ENCODE measurements around the gene WWOX. TPM values are rescaled to one million over a fixed set of nuclear protein-coding genes. Genes with fewer than 3 reads are reported as not detected.

Gene WWOX
- total RNA-seq, 2 donors from 2014 or later: 33.8 to 82.5 TPM

DNA sequence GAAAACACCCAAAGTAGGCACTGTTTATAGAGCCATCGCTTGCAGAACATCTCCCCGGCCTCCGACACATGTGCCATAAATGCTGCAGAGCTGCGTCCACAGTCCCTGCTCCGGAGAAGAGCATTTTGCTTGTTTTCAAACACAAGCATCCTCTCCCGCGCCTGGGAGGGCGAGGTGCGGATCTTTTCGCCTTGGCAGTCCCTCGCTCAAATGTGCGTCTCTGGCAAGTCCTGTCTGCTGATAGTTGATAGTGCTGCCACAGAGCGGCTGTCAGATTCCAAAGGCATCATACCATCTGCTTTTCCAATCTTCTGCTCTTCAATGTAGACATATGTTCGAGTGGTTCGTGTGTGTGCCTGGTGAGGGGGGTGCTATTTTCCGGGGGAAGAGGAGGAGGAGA is 897.3 kb downstream of the WWOX start:
- Histone ChIP-seq H3K9me3 (no peaks in the 10 kb centered on the region), H3K27me3 (replicated peaks; ENCODE audit: insufficient read depth) (no peaks in the 10 kb centered on the region), H3K4me1 (ENCODE audit: control insufficient read depth in 1 of 2, low read depth in 2 of 2) (no peaks in the 10 kb centered on the region), H3K4me3 (no peak overlapping the region), H3K27ac (no peak overlapping the region), H3K36me3 (no peaks in the 10 kb centered on the region)
- no peak for ATAC-seq (ENCODE audit: insufficient number of reproducible peaks, low FRiP score, low read depth)
- TF ChIP-seq, protein P1, sequence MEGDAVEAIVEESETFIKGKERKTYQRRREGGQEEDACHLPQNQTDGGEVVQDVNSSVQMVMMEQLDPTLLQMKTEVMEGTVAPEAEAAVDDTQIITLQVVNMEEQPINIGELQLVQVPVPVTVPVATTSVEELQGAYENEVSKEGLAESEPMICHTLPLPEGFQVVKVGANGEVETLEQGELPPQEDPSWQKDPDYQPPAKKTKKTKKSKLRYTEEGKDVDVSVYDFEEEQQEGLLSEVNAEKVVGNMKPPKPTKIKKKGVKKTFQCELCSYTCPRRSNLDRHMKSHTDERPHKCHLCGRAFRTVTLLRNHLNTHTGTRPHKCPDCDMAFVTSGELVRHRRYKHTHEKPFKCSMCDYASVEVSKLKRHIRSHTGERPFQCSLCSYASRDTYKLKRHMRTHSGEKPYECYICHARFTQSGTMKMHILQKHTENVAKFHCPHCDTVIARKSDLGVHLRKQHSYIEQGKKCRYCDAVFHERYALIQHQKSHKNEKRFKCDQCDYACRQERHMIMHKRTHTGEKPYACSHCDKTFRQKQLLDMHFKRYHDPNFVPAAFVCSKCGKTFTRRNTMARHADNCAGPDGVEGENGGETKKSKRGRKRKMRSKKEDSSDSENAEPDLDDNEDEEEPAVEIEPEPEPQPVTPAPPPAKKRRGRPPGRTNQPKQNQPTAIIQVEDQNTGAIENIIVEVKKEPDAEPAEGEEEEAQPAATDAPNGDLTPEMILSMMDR (IDR thresholded peaks at IDR 0.05): no peak
- DNase-seq (ENCODE audit: low spot score): no peak

DNA sequence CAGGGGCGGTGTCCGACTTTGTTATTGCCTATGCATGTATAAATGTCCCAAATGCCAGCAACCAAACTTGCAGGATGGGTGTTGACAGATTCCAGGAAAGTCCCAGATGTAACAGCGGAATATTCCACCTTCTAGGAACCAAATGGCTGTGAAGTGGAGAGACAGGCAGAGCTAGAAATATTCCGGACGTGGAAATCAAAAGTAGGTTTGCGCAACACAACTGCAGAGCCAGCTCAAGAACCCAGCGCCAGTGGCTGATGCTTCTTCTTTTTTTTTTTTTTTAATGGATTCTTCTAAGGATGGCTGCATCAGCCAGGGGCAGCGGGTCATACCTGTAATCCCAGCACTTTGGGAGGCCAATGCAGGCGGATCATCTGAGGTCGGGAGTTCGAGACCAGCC is 899.4 kb downstream of the WWOX start:
- no peaks in the 10 kb centered on the region for H3K36me3 ChIP-seq
- peaks cover 0 to 2% of the 10 kb centered on the region in 2 donors for H3K4me1 ChIP-seq (ENCODE audit: control insufficient read depth in 1 of 2, low read depth in 2 of 2)
- DNase-seq (ENCODE audit: low spot score) (no peak), ATAC-seq (ENCODE audit: insufficient number of reproducible peaks, low FRiP score, low read depth) (no peak)
- H3K4me3 ChIP-seq: no peak overlapping the region
- TF ChIP-seq, protein P1 (IDR thresholded peaks at IDR 0.05): no peak
- no peaks in the 10 kb centered on the region for H3K9me3 ChIP-seq
- no peaks in the 10 kb centered on the region for H3K27me3 ChIP-seq (replicated peaks; ENCODE audit: insufficient read depth)
- H3K27ac ChIP-seq: no peak overlapping the region

DNA sequence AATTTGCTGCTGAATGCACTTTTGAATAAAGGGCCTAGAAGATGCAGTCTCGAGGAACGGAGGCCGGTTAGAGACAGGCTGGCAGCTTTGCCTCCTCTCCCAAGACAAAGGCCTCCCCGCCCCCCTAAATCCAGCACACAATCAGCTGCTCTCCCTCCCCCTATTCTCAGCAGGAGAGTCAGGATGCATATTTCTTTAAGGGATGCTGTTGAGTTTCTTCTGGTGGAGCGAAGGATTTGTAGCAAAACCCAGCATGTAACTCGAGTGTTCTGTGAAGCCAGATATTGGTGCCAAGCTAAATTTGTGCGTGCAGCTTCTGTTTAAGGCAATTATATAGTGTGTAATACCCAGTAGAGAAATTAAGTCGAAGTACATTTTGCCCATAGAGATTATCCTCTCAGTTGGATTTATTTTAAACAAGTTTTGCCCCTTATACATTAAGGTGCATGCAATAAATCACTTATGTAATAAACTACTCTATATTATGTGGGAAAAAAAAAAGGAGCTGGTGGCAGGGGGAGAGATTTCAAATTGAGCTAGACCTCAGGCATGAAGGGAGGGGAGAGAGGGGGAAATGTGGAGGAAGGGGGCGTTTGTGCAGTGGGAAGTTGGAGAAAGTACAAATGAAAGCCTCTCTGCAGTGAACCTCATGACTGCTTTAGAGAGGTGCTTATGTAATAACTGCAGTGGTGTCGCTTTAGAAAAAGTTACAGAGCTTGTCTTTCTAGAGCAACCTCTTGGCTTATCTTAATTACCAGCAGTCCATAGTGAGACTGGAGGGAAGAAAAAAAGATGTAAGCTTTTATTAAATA is 901.9 kb downstream of the WWOX start:
- no peaks in the 10 kb centered on the region for H3K27me3 ChIP-seq (replicated peaks; ENCODE audit: insufficient read depth)
- H3K9me3 ChIP-seq: no peaks in the 10 kb centered on the region
- no peaks in the 10 kb centered on the region for H3K36me3 ChIP-seq
- TF ChIP-seq, protein P1 (IDR thresholded peaks at IDR 0.05): no peak
- H3K4me3 ChIP-seq: no peak overlapping the region
- no peak for DNase-seq (ENCODE audit: low spot score)
- no peak overlapping the region for H3K27ac ChIP-seq
- ATAC-seq (ENCODE audit: insufficient number of reproducible peaks, low FRiP score, low read depth): no peak
- H3K4me1 ChIP-seq (ENCODE audit: control insufficient read depth in 1 of 2, low read depth in 2 of 2): peaks cover 0 to 14% of the 10 kb centered on the region in 2 donors

DNA sequence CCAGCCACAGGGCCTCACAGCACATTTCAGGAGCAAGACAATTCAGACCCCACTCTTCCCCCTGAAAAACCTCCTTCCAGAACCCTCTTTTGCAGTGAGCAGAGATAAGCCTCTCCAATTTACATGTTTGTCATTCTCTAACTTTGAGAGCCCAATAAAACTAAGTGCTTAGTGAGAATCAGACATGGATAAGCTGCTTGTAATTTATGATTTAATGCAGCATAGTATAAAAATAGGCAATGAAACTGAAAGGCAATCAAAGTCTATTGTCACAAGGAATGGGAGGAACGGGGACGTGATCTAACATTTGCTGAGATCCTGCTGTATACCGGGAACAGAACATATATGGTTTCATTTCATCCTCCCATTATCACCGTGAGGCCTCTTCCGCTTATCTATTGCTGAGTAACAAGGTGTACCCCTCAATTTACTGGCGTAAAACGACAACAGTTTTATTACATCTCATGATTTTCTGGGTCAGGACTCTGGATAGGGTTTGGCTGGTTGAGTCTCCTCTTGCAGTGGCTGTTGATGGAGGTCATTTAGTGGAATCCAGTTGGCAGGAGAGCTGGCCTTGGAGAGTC is 903.7 kb downstream of the WWOX start:
- no peak overlapping the region for H3K27ac ChIP-seq
- TF ChIP-seq, protein P1 (IDR thresholded peaks at IDR 0.05): no peak
- no peaks in the 10 kb centered on the region for H3K36me3 ChIP-seq
- no peaks in the 10 kb centered on the region for H3K9me3 ChIP-seq
- no peaks in the 10 kb centered on the region for H3K27me3 ChIP-seq (replicated peaks; ENCODE audit: insufficient read depth)
- H3K4me1 ChIP-seq (ENCODE audit: control insufficient read depth in 1 of 2, low read depth in 2 of 2): peaks cover 0 to 14% of the 10 kb centered on the region in 2 donors
- DNase-seq (ENCODE audit: low spot score) (no peak), ATAC-seq (ENCODE audit: insufficient number of reproducible peaks, low FRiP score, low read depth) (no peak)
- no peak overlapping the region for H3K4me3 ChIP-seq

DNA sequence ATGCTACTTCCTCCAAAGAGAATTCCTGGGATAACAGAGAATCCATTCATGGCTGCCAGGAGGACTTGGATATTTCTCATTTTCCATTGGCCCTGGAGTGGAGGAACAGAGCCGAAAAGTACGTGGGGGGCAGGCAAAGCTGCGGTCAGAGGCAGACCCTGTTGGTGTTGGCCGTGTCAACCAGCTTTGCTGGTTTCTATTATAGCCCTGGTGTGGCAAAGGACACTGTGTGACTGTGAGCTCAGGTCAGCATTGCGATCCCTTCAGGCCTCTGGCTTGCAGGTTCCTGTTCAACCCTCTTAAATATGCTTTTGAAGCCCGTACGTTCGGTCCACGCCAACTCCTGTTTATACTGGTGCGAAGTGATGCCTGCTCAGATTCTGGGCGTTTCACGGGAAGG is 904.9 kb downstream of the WWOX start:
- Histone ChIP-seq H3K9me3 (no peaks in the 10 kb centered on the region), H3K36me3 (no peaks in the 10 kb centered on the region), H3K4me3 (no peak overlapping the region), H3K4me1 (ENCODE audit: control insufficient read depth in 1 of 2, low read depth in 2 of 2) (peaks cover 0 to 14% of the 10 kb centered on the region in 2 donors), H3K27me3 (replicated peaks; ENCODE audit: insufficient read depth) (no peaks in the 10 kb centered on the region), H3K27ac (no peak overlapping the region)
- no peak for ATAC-seq (ENCODE audit: insufficient number of reproducible peaks, low FRiP score, low read depth)
- TF ChIP-seq, protein P1 (IDR thresholded peaks at IDR 0.05): no peak
- no peak for DNase-seq (ENCODE audit: low spot score)
